ENCODE results near the gene ELP5.

DNA sequence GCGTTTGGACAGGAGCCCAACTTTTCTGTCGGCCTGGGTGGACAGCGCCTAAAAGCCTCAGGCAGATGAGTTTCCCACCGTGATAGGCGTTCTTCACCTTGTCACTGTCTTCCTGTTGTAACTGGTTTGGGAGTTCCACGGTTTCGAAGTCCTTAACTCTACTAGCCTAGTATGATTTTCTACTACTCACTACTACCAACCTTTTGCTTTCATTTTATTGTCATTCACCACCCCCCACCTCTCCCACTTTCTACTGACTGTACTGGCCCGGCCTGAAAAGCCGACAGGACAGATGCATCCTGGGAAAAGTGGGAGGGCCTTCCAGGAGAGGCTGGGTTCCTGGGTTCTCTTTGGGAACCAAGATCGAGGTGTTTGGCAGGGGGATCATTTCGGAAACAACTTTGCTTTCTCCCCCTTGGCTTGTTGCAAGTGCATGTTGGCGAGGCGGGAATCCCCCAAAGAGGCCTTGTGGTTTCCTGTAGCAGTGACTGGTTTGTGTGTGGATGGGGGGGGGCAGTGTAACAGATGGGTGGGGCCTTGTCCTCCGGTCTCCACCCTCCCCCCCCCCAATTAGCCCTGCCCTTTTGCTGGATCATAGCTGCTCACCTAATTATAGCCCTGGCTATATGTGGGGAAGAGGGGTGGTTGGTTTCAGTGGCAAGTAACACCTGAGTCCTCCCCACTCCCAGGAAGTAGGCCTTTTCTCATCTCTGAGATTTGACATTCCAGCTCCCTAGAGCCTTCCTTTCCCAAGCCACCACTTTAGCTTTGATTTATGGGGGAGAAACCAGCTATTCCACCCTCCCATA, 56.8 kb downstream of the ELP5 start:
- TF ChIP-seq CTCF (IDR thresholded peaks at IDR 0.05; ENCODE audit: low read depth, low read length) (no peak), EZH2phosphoT487 (IDR thresholded peaks at IDR 0.05; ENCODE audit: low read depth) (no peak)
